Hematopoietic multipotent progenitor cell treated with erythropoietin and hydrocortisone succinate and interleukin-3 and kit ligand, for 4 days (in vitro differentiated cells): ENCODE measurements around the gene KAT2B.

ENCODE experiments used
- DNase-seq: peaks from one replicate; pipeline ENCODE4 v3.0.0-alpha.2; 2015

The KAT2B gene

GRCh38 chr3:20101041-20101440, 60.8 kb downstream of the KAT2B start:
- DNase-seq: no peak

GRCh38 chr3:20103731-20104130, 63.5 kb downstream of the KAT2B start:
- no peak for DNase-seq

DNA sequence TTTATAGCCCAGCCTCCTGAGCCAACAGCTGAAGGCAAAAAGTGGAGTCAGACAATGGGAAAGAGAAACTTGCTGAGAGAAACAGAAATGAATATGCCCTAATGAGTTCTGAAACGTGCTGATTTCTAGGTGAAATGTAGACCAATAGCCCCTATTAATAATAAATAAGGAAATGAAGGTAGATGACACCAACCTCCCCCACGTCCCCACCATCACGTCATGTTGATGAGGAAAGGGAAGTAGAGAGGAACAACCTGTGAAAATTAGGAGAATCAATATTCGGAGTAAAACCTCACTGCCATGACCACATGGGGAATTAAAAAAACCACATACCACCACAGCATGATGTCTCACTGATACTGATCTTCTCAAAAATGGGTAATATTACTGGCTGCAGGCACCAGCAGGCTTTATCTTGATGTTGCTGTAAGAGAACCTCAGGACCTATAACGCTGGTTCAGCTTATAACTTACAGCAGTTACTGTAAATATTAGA, 64.0 kb downstream of the KAT2B start:
- DNase-seq: peak; percentile 90

DNA sequence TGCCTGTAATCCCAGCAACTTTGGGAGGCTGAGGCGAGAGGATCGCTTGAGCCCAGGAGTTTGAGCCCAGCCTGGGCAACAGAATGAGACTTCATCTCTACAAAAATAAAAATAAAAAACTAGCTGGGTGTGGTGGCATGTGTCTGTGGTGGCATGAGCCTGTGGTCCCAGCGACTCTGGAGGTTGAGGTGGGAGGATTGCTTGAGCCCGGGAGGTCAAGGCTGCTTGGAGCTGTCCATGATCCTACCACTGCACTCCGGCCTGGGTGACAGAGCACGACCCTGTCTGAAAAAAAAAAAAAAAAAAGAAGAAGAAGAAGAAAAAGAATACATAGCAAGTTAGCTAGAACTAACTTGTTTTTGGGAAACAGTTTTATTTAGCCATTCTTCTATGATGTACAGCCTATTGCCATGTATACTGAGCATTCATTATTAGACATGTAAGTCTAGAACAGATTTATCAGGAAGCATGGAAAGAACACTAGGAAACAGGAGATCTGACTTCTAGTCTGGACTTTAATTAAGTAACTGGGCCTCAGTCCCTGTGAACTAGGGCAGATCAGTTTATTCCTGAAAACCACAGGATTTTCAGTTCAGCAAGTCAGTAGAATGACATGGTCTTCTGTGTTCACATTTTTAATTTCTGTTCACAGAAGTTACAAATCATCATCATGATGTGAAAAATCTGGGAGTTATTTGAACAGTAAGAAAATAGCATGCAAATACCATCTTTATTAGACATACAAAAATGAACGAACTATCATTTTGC, 65.5 kb downstream of the KAT2B start:
- DNase-seq: no peak

DNA sequence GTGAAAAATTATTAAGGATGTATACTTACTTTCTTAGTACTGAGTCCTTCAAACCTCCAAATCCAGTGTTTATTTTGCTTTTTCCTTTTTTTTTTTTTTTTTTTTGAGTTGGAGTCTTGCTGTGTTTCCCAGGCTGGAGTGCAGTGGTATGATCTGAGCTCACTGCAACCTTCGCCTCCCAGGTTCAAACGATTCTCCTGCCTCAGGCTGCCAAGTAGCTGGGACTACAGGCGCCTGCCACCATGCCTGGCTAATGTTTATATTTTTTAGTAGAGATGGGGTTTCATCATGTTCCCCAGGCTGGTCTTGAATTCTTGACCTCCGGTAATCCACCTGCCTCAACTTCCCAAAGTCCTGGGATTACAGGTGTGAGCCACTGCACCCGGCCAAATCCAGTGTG, 67.5 kb downstream of the KAT2B start:
- DNase-seq: no peak

GRCh38 chr3:20108869-20109268, 68.6 kb downstream of the KAT2B start:
- peak; percentile 15 for DNase-seq

DNA sequence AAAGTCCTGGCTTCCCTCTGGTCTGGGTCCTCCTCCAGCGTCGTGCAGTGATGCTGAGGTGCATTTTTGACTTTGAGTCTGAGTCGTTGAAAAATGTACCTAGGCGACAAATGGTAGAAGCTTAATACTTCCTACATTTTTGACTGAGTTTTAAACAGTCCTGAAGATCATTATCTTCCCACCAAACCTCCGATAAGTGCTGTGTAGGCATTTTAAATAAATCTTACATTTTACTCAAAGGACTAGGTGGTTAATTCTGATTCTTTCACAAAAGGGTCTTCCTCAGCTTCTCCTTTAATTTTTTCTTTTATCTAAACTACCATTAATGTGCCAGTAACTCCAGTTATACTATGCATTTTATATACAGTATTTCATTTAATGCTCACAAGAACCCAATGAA, 70.6 kb downstream of the KAT2B start:
- DNase-seq: no peak

- no peak for DNase-seq
Observed at GRCh38 chr3:20111836-20112235, 71.6 kb downstream of the KAT2B start.

DNA sequence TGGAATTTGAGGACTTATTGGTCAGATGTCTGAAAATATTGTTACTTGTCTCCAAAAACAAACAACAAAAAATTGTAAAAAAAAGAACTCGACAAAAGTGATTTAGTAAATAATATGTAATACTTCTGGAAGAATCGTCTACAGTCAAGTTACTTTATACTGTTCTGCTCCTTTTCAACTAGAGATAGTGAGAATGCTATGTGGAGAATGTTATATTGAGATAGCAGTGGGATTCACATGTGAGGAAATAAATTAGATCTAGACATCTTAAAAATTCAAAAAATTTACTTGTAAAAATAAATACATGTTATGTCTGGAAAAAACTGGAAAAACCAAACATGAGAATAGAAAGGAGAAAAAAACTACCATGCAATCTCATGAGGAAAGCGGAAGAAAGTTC, 80.8 kb downstream of the KAT2B start:
- DNase-seq: no peak

- no peak for DNase-seq
Observed at GRCh38 chr3:20123131-20123652, 82.9 kb downstream of the KAT2B start.

DNA sequence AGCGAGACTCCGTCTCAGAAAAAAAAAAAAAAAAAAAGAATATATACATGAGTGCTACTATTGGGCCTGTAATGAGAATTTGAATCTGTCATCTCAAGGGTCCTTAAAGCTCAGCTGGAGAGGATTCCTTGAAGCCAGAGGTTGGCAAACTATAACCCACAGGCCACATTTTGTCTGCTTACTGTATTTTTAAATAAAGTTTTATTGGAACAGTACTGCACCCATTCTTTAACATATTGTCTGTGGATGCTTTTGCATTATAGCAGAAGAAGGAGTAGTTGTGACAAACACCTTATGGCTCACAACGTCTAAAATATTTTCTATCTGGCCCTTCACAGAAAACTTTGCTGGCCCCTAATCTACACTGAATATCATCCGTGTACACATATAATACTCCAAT, 85.0 kb downstream of the KAT2B start:
- no peak for DNase-seq

DNA sequence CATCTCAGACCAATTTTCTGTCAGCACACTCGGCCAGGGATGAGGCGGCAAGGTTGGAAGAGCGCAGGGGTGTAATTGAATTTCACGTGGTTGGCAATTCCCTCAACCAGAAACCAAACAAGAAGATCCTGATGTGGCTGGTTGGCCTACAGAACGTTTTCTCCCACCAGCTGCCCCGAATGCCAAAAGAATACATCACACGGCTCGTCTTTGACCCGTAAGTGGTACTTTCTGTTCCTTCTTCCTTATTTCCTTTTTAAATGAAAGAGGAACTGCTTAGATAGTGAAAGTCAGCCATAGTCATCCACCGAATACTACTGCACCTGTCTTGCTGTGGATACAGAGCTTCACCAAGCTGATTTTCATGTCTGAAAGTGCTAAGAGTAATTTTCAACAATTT, 85.7 kb downstream of the KAT2B start:
- DNase-seq: peak; percentile 20

DNA sequence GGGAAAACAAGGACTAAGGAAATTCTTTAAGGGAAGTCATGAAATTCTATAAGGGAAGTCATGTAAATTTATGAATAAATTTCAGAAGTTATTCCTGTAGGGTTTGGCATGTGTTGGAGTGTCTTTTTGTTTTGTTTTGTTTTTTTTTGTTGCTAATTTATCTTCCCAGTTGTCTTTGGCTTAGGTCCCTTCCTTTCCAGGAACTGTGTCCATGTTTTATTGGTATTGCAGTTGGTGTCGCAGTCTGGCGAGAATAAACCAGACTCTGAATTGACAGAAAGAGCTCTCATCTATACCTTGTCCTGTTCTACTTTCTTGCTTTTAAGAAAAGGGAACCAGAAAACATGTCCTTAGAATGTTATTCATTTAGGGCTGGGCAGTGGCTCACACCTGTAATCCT, 88.1 kb downstream of the KAT2B start:
- no peak for DNase-seq

GRCh38 chr3:20130106-20130505, 89.9 kb downstream of the KAT2B start:
- DNase-seq: no peak

- no peak for DNase-seq
Observed at GRCh38 chr3:20136231-20136630, 96.0 kb downstream of the KAT2B start.

- DNase-seq: no peak
Observed at GRCh38 chr3:20137647-20138046, 97.4 kb downstream of the KAT2B start.

DNA sequence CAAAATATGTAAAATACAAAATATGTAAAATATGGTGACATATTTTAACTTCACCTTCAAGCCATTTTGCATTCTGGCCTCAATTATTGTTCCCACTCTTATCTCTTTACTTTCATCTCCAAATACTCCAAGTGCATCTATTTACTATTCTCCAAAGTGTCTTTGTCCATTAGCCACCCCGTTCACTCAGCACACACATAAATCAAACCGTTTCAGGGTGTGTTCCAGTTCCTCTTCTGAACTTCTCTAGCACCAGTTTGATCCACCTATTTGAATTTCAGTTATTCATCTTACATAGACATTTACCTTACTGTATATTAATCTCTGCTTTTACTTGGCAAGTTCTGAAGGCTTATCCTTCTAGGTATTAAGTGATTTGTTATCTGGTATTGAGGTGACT, 100.6 kb downstream of the KAT2B start:
- no peak for DNase-seq

DNA sequence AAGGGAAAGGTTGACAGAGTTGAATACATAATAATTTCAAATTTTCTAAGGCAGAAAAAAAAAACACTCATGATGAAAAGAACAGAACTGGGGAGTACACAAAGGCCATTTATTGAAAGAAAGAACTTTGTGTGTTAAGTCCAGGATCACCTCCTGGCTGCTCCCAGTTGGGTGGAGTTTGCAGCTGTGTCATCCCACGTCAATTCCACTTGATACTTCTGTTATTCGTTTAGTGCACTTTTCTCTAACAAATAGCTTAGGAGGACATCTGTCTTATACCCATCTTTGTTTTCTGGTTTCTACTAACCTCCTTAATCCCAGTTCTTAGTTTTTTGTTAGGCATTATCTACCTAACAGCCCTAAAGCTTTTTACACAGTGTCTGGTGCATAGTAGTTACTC, 101.1 kb downstream of the KAT2B start:
- no peak for DNase-seq

DNA sequence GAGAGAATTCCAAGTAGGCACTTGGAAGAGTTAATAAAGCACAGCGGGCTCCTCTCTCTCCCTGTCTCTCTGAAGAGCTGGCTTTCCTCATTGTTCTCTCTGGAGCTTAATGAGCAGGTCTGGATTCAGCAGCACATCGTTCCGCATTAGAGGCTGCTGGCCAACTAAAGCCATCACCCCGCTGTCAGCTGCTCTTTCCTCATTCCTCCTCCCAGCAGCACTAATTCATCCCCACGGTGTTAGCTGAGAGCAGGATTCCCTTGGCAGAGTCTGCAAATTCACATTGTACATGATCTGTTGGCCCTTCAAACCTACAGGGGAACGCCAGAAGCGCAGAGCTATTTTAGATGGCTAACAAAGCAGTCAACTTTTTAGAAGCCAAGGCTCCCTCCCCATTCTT, 101.6 kb downstream of the KAT2B start:
- DNase-seq: no peak

DNA sequence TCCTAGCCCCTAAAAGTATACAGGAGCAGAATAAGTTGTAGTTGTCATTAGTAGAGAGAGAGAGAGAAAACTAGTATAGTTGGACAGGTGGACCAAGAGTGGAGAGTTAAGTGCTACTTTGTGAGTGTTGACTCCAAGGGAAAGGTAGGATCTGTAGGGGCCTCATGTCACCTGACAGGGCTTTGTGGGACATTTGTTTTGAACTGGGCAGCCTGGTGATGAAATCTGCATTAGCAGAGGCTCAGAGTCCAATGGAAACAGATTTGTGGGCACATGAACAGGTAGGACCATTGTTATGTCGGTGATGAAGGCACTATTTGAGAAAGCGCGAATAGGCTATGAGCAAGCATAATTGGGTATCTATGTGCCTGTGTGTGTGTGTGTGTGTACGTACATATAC, 102.3 kb downstream of the KAT2B start:
- DNase-seq: no peak

DNA sequence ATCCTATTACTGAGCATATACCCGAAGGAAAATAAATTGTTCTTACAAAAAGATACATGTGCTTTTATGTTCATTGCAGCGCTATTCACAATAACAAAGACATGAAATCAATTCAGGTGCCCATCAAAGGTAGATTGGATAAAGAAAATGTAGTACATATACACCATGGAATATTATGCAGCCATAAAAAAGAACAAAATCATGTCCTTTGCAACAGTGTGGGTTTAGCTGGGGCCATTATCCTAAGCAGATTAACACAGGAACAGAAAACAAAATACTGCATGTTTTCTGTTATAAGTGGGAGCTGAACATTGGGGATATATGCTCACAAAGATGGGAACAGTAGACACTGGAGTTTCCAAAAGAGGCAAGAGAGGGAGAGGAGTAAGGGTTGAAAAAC, 103.3 kb downstream of the KAT2B start:
- DNase-seq: no peak

DNA sequence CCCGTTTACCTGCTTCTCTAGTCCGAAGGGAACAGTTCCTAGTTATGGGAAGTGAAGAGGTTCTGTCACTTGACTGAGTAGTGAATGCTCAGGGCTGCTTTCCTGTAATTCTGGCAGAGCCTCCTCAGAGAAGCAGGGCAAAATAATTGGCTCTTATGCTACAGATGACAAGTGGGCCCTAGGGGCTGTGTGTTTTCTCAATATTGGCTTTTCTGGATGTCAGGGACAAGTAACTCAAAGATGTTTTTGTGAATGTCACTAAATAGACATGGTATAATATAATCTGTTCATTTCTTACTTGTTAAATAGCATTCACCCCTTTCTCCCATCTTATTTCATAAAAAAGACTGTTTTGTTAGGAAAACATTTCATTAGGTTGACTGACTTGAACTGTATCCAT, 105.6 kb downstream of the KAT2B start:
- no peak for DNase-seq

DNA sequence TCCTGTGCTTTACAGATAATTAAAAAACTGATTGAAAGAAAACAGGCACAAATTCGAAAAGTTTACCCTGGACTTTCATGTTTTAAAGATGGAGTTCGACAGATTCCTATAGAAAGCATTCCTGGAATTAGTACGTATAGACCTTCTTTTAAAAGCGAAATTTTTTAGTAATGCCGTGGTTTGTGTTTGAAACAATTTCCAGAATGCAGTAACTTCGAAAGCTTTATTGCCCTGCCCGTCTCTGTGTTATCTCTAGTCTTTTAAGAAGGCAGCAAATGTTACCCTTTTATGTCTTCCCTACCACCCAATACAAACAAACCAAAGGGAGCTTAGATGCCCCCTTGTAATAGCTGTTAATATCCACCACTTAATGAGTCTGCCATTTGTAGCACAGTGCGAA, 106.1 kb downstream of the KAT2B start:
- no peak for DNase-seq

- DNase-seq: no peak
Observed at GRCh38 chr3:20147361-20147760, 107.1 kb downstream of the KAT2B start.

GRCh38 chr3:20148466-20148865, 108.2 kb downstream of the KAT2B start:
- DNase-seq: no peak
